ENCODE results near the gene TLE5. TPM values are rescaled to one million over a fixed set of nuclear protein-coding genes. Genes with fewer than 3 reads are reported as not detected.

Gene TLE5
- total RNA-seq, 1 experiment from 2014 or later = 170 TPM

- no TSS peak for BruUV-seq (replicated peaks)
- peak overlapping the region; percentile 55 for H3K4me3 Mint-ChIP-seq (ENCODE audit: low read depth, unreplicated experiment)
Observed at GRCh38 chr19:3048190-3048533, 14.1 kb downstream of the TLE5 start.

DNA sequence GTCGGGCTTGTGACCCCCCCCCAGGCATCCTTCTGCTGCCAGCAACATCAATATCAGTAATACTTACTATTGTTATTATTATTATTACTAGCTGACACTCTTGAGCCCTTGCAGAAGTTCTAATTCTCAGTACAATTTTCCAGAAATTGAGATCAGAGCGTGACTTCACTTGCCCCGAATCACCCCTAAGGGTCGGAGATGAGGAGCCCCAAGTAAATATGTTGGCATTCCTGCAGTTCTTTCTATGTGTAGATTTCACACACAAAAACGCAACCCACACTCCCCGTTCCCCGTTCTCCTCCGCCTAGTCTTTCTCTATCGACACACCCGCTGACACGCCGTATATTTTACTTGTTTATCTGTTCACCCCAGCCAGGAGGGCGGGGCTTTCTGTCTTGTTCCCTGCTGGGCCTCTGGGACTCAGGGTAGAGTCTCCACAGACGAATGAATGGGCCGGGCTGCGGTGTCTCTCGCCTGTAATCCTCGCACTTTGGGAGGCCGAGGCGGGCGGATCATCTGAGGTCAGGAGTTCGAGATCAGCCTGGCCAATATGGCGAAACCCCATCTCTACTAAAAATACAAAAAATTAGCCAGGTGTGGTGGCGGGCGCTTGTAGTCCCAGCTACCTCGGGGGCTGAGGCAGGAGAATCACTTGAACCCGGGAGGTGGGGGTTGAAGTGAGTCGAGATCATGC lies 14.7 kb downstream of the TLE5 start:
- peaks cover 8% of the 10 kb centered on the region for H3K36me3 Mint-ChIP-seq (ENCODE audit: insufficient read depth, unreplicated experiment)
- DNase-seq = peak; percentile 45
- H3K4me1 Mint-ChIP-seq (ENCODE audit: low read depth, unreplicated experiment) = no peaks in the 10 kb centered on the region
- BruUV-seq (replicated peaks) = no TSS peak
- H3K4me3 Mint-ChIP-seq (ENCODE audit: low read depth, unreplicated experiment) = peak overlapping the region; percentile 55
- intact Hi-C loops (cut with micrococcal nuclease; ENCODE audit: unreplicated experiment) = no loop called here
- CTCF ChIA-PET = interaction anchor here (1.0 kb wide), 1 partner anchor 12 kb away, joined by 5 read pairs; no protein-coding TSS in a partner anchor
- H3K9me3 Mint-ChIP-seq (ENCODE audit: low read depth, unreplicated experiment) = no peaks in the 10 kb centered on the region
- H3K27me3 Mint-ChIP-seq (ENCODE audit: unreplicated experiment) = peaks cover 11% of the 10 kb centered on the region
- H3K27ac Mint-ChIP-seq (ENCODE audit: unreplicated experiment) = no peak overlapping the region
- TF ChIP-seq, protein P1, sequence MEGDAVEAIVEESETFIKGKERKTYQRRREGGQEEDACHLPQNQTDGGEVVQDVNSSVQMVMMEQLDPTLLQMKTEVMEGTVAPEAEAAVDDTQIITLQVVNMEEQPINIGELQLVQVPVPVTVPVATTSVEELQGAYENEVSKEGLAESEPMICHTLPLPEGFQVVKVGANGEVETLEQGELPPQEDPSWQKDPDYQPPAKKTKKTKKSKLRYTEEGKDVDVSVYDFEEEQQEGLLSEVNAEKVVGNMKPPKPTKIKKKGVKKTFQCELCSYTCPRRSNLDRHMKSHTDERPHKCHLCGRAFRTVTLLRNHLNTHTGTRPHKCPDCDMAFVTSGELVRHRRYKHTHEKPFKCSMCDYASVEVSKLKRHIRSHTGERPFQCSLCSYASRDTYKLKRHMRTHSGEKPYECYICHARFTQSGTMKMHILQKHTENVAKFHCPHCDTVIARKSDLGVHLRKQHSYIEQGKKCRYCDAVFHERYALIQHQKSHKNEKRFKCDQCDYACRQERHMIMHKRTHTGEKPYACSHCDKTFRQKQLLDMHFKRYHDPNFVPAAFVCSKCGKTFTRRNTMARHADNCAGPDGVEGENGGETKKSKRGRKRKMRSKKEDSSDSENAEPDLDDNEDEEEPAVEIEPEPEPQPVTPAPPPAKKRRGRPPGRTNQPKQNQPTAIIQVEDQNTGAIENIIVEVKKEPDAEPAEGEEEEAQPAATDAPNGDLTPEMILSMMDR (IDR thresholded peaks at IDR 0.05; ENCODE audit: unreplicated experiment) = no peak

More at GRCh38 chr19:3048190-3048533, 14.1 kb downstream of the TLE5 start:
- CTCF ChIA-PET = no interaction called here
- H3K27me3 Mint-ChIP-seq (ENCODE audit: unreplicated experiment) = peaks cover 11% of the 10 kb centered on the region
- H3K27ac Mint-ChIP-seq (ENCODE audit: unreplicated experiment) = no peak overlapping the region
- no peak for DNase-seq
- no peaks in the 10 kb centered on the region for H3K4me1 Mint-ChIP-seq (ENCODE audit: low read depth, unreplicated experiment)
- H3K36me3 Mint-ChIP-seq (ENCODE audit: insufficient read depth, unreplicated experiment) = peaks cover 8% of the 10 kb centered on the region
- intact Hi-C loops (cut with micrococcal nuclease; ENCODE audit: unreplicated experiment) = no loop called here
- H3K9me3 Mint-ChIP-seq (ENCODE audit: low read depth, unreplicated experiment) = no peaks in the 10 kb centered on the region
- TF ChIP-seq, protein P1 (IDR thresholded peaks at IDR 0.05; ENCODE audit: unreplicated experiment) = no peak

DNA sequence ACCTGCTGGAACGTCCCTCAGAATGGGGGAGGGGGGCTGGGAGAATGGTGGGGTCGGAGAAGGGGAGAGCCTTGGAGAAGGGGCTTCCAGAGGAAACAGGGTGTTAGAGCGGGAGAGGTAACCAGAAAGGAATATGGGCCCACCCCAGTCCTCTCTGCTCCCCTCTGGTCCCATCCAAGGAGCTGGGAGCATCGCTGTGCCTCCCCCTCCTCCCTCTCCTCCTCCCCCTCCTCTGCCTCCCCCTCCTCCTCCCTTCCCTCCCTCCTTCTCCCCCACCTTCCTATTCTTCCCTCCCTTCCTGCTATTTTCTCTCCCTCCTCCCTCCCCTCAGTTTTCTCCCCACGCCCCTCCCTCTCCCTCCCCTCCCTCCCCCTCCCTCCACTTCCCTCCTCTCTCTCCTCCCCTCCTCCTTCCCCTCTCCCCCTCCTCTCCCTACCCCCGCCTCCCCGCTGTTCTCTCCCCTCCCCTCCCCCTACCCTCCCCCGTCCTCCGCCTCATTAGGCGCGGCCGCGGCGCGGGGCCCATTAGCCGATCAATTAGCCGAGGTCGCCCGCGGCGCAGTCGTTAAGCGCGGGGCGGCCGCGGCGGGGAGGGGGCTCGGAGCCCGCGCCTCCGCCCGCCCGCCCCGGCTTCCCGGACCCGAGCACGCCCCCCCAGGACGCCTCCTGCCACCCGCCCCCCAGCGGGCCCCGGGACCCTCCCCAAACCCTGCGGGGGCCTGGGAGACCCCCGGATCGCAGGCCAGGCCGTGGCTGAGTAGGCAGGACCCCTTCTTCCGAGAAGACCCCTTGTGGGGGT lies 15.4 kb downstream of the TLE5 start:
- no peak for DNase-seq
- BruUV-seq (replicated peaks) = no TSS peak
- TF ChIP-seq, protein P1 (IDR thresholded peaks at IDR 0.05; ENCODE audit: unreplicated experiment) = no peak
- H3K36me3 Mint-ChIP-seq (ENCODE audit: insufficient read depth, unreplicated experiment) = peaks cover 5% of the 10 kb centered on the region
- peak overlapping the region; percentile 55 for H3K4me3 Mint-ChIP-seq (ENCODE audit: low read depth, unreplicated experiment)
- intact Hi-C loops (cut with micrococcal nuclease; ENCODE audit: unreplicated experiment) = no loop called here
- CTCF ChIA-PET = interaction anchor here (1.0 kb wide), 1 partner anchor 11 kb away, joined by 5 read pairs; no protein-coding TSS in a partner anchor
- H3K9me3 Mint-ChIP-seq (ENCODE audit: low read depth, unreplicated experiment) = no peaks in the 10 kb centered on the region
- peaks cover 11% of the 10 kb centered on the region for H3K27me3 Mint-ChIP-seq (ENCODE audit: unreplicated experiment)
- no peak overlapping the region for H3K27ac Mint-ChIP-seq (ENCODE audit: unreplicated experiment)
- no peaks in the 10 kb centered on the region for H3K4me1 Mint-ChIP-seq (ENCODE audit: low read depth, unreplicated experiment)

- Mint-ChIP-seq H3K4me1 (ENCODE audit: low read depth, unreplicated experiment) (no peaks in the 10 kb centered on the region), H3K4me3 (ENCODE audit: low read depth, unreplicated experiment) (no peak overlapping the region), H3K27ac (ENCODE audit: unreplicated experiment) (no peak overlapping the region), H3K27me3 (ENCODE audit: unreplicated experiment) (peaks cover 11% of the 10 kb centered on the region), H3K36me3 (ENCODE audit: insufficient read depth, unreplicated experiment) (peaks cover 5% of the 10 kb centered on the region), H3K9me3 (ENCODE audit: low read depth, unreplicated experiment) (no peaks in the 10 kb centered on the region)
- intact Hi-C loops (cut with micrococcal nuclease; ENCODE audit: unreplicated experiment) = no loop called here
- BruUV-seq (replicated peaks) = no TSS peak
- TF ChIP-seq, protein P1 (IDR thresholded peaks at IDR 0.05; ENCODE audit: unreplicated experiment) = no peak
- DNase-seq = no peak
- CTCF ChIA-PET = no interaction called here
Observed at GRCh38 chr19:3045885-3046697, 16.2 kb downstream of the TLE5 start.
